Panc1 (cell line): ENCODE results near the gene KANK2. TPM values are rescaled to one million over a fixed set of nuclear protein-coding genes. Genes with fewer than 3 reads are reported as not detected.

Source experiments
- ATAC-seq: fragments of 200-7000 bp; cut with Tn5 transposase; 2 replicates; pipeline ENCODE4 v1.9.1; 2020; ENCODE audit warnings: mild to moderate bottlenecking, moderate library complexity
- BruUV-seq: library from RNA; stranded (reverse); fragments of 400-500 nt; replicated peaks from 2 replicates; lab custom pipeline; 2021; lab: Mats Ljungman, UMichigan
- CTCF ChIA-PET: fragments of 300-600 bp; sonication (Branson Sonifier 250); formaldehyde crosslinking; loops from one replicate; lab custom pipeline; 2022; ENCODE audit warnings: antibody characterized with exemption; lab: Charles Lee
- POLR2A ChIA-PET: fragments of 300-600 bp; sonication (Branson Sonifier 250); formaldehyde crosslinking; loops from one replicate; lab custom pipeline; 2022; ENCODE audit warnings: antibody characterized with exemption; lab: Charles Lee
- DNase-seq: peaks from one replicate; pipeline ENCODE4 v3.0.0-alpha.2; 2010; ENCODE audit warnings: low read depth, low spot score
- H3K27ac ChIP-seq: 2 replicates; pipeline ENCODE4 v1.5.1; 2011; ENCODE audit warnings: mild to moderate bottlenecking, low read length, inconsistent platforms
- H3K27me3 ChIP-seq: fragments of 200-500 bp; sonication (Bioruptor generic); 2 replicates; pipeline ENCODE4 v1.6.0; 2014; ENCODE audit warnings: low read length, inconsistent platforms; ENCODE audit not compliant: control insufficient read depth, insufficient read depth
- H3K36me3 ChIP-seq: fragments of 200-500 bp; sonication (Bioruptor generic); 2 replicates; pipeline ENCODE4 v1.5.1; 2014; ENCODE audit warnings: inconsistent platforms, mild to moderate bottlenecking, low read length, moderate library complexity; ENCODE audit not compliant: control insufficient read depth, insufficient read depth
- H3K4me1 ChIP-seq: 2 replicates; pipeline ENCODE4 v1.5.1; 2011; ENCODE audit warnings: inconsistent platforms, mild to moderate bottlenecking, low read length, moderate library complexity; ENCODE audit not compliant: control insufficient read depth, insufficient read depth
- H3K4me3 ChIP-seq, 2 experiments: 2 replicates each; pipeline ENCODE4 v1.5.1; 2011 to 2012; ENCODE audit warnings: low read depth in 2 of 2, low read length in 2 of 2, mild to moderate bottlenecking in 2 of 2, inconsistent platforms in 1 of 2, moderate library complexity in 1 of 2
- H3K9me3 ChIP-seq: fragments of 200-500 bp; sonication (Bioruptor generic); 2 replicates; pipeline ENCODE4 v1.5.1; 2014; ENCODE audit warnings: low read depth, mild to moderate bottlenecking, inconsistent platforms, low read length, moderate library complexity; ENCODE audit not compliant: control insufficient read depth, insufficient read depth
- CTCF ChIP-seq: fragments of 450-650 bp; IDR thresholded peaks from 2 replicates; pipeline ENCODE4 v1.5.1; 2017; ENCODE audit warnings: mild to moderate bottlenecking
- POLR2AphosphoS5 ChIP-seq: IDR thresholded peaks from 2 replicates; pipeline ENCODE4 v1.6.1; 2012; ENCODE audit warnings: mild to moderate bottlenecking, low read depth, low read length, moderate library complexity
- REST ChIP-seq, 2 experiments: IDR thresholded peaks; 2 replicates each; pipeline ENCODE4 v1.6.1; 2011 to 2012; ENCODE audit warnings: low read depth in 2 of 2, control low read depth in 1 of 2, low read length in 1 of 2, mild to moderate bottlenecking in 1 of 2, moderate library complexity in 1 of 2; ENCODE audit not compliant: insufficient read depth in 1 of 2
- SIN3A ChIP-seq: IDR thresholded peaks from 2 replicates; pipeline ENCODE4 v1.6.1; 2012; ENCODE audit warnings: low read depth, mild to moderate bottlenecking, low read length, moderate library complexity, borderline replicate concordance; ENCODE audit not compliant: insufficient read depth
- TCF7L2 ChIP-seq: IDR thresholded peaks from 2 replicates; pipeline ENCODE4 v1.6.1; 2011; ENCODE audit warnings: mild to moderate bottlenecking, low read depth, low read length, inconsistent platforms
- in situ Hi-C: cut with HindIII; loops from 2 replicates; pipeline ENCODE4 v1.10.0; 2016; ENCODE audit warnings: low sequenced_read_pairs, low pct_unique_long_range_greater_than_20kb
- intact Hi-C: fragments of 100-400 bp; cut with micrococcal nuclease; formaldehyde crosslinking; loops from one replicate; pipeline ENCODE4 v1.10.0; 2022; ENCODE audit not compliant: unreplicated experiment
- total RNA-seq: library from RNA; stranded (reverse); gene quantifications from one replicate; pipeline ENCODE4 v1.2.1, GENCODE V29; 2021; ENCODE audit not compliant: unreplicated experiment

KANK2 gene
- total RNA-seq, 1 experiment from 2014 or later, result 121 TPM

GRCh38 chr19:11145536-11145924 lies 51.8 kb downstream of the KANK2 start:
- DNase-seq (no peak), ATAC-seq (no peak)
- no TSS peak for BruUV-seq
- in situ Hi-C loops (no loop called here), intact Hi-C loops (no loop called here)
- ChIA-PET CTCF (no interaction called here), POLR2A (no interaction called here)
- Histone ChIP-seq H3K36me3 (no peaks in the 10 kb centered on the region; the same call in 1 of the 2 replicates), H3K4me3 (no peak overlapping the region), H3K27ac (peak overlapping the region; percentile 97), H3K9me3 (no peaks in the 10 kb centered on the region), H3K4me1 (peaks cover 27% of the 10 kb centered on the region), H3K27me3 (no peaks in the 10 kb centered on the region)
- TF ChIP-seq SIN3A, result no peak
- TF ChIP-seq POLR2AphosphoS5, result no peak
- TF ChIP-seq REST (IDR thresholded peaks at IDR 0.05; ENCODE audit: insufficient read depth in 1 of 2, low read depth in 2 of 2, low read length in 1 of 2), result no peak
- no peak for TF ChIP-seq CTCF
- TF ChIP-seq TCF7L2, result no peak

GRCh38 chr19:11142528-11143171 lies 54.7 kb downstream of the KANK2 start:
- CTCF ChIA-PET, result interaction anchor here (0.6 kb wide), 1 partner anchor 23 kb away, joined by 3 read pairs; no protein-coding TSS in a partner anchor

More at GRCh38 chr19:11142528-11143171, 54.7 kb downstream of the KANK2 start:
- intact Hi-C loops (no loop called here), in situ Hi-C loops (no loop called here)
- peak; percentile 59 for DNase-seq
- no peaks in the 10 kb centered on the region for H3K9me3 ChIP-seq
- peak; percentile 73 for ATAC-seq
- H3K4me3 ChIP-seq, result 0 out of 4 replicates have a peak overlapping the region, but pooled peaks of 1 of the 2 experiments have one; percentile 14
- POLR2A ChIA-PET, result no interaction called here
- TF ChIP-seq POLR2AphosphoS5 (peak; percentile 64), CTCF (no peak), SIN3A (0 out of 2 replicates have a peak, but pooled peaks have one; percentile 36), REST (IDR thresholded peaks at IDR 0.05; ENCODE audit: insufficient read depth in 1 of 2, low read depth in 2 of 2, low read length in 1 of 2) (0 out of 4 replicates have a peak, but pooled peaks of 1 of the 2 experiments have one; percentile 33), TCF7L2 (no peak)
- no peaks in the 10 kb centered on the region for H3K36me3 ChIP-seq
- peaks cover 39% of the 10 kb centered on the region for H3K4me1 ChIP-seq
- H3K27ac ChIP-seq, result peak overlapping the region; percentile 97
- H3K27me3 ChIP-seq, result no peaks in the 10 kb centered on the region
- BruUV-seq, result no TSS peak
